ENCODE results near the gene FAF2.

The FAF2 gene

DNA sequence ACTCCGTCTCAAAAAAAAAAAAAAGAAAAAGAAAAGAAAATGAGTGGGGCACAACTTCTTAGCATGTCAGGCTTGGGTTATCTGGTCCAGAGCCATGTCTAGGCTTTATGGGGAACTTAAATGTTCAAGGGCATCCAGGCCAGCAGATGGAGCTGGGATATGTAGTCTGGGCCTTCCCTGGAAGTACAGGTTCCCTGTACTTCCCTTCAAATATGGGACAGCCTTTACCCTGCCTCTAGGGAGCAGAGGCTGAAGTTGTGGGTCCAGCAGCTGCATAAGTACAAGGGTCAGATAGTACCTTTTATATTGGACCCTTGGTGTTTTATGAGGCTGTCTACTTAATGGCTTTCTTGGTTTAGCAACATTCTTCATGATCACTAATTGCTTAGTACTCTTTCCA is 42.1 kb downstream of the FAF2 start:
- TF ChIP-seq, protein P1, sequence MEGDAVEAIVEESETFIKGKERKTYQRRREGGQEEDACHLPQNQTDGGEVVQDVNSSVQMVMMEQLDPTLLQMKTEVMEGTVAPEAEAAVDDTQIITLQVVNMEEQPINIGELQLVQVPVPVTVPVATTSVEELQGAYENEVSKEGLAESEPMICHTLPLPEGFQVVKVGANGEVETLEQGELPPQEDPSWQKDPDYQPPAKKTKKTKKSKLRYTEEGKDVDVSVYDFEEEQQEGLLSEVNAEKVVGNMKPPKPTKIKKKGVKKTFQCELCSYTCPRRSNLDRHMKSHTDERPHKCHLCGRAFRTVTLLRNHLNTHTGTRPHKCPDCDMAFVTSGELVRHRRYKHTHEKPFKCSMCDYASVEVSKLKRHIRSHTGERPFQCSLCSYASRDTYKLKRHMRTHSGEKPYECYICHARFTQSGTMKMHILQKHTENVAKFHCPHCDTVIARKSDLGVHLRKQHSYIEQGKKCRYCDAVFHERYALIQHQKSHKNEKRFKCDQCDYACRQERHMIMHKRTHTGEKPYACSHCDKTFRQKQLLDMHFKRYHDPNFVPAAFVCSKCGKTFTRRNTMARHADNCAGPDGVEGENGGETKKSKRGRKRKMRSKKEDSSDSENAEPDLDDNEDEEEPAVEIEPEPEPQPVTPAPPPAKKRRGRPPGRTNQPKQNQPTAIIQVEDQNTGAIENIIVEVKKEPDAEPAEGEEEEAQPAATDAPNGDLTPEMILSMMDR (IDR thresholded peaks at IDR 0.05; ENCODE audit: borderline replicate concordance, insufficient read depth, low read depth, low read length) = no peak
- H3K4me3 ChIP-seq (ENCODE audit: low read depth, low read length) = no peak overlapping the region

DNA sequence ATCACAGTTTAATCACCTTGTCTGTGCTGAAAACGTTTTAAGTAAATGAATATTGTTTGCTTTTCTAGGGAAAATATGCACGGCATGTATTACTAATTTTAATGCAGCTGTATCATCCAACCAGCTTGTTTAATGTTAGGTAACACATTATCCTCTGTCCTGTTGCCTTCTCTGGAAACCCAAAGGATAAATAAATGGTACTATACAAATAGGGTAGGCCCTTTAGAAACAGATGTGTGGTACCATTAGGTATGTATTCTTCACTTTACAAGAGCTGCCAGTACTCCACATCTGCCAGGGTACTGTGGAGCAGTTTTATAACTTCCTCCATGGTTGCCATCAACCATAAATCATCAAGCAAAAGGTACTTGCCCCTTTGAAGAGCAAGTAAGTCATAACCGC is 42.9 kb downstream of the FAF2 start:
- TF ChIP-seq, protein P1 (IDR thresholded peaks at IDR 0.05; ENCODE audit: borderline replicate concordance, insufficient read depth, low read depth, low read length) = no peak
- H3K4me3 ChIP-seq (ENCODE audit: low read depth, low read length) = no peak overlapping the region

DNA sequence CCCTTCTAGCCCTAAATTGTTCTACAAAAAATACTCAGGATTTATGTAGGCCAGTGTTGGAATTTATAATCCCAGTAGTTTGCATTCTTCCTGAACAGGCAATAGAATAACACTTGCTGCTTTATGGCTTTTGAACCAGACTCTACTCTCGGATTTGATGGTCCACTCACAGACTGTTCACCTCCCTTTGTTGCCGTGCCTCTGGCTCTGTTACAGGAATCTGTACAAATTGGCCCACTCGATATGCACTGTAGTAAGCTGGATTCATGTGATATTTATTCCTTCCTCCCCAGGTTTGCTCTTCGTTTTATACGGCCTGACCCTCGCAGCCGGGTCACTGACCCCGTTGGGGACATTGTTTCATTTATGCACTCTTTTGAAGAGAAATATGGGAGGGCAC is 43.7 kb downstream of the FAF2 start:
- no peak overlapping the region for H3K4me3 ChIP-seq (ENCODE audit: low read depth, low read length)
- TF ChIP-seq, protein P1 (IDR thresholded peaks at IDR 0.05; ENCODE audit: borderline replicate concordance, insufficient read depth, low read depth, low read length) = no peak

DNA sequence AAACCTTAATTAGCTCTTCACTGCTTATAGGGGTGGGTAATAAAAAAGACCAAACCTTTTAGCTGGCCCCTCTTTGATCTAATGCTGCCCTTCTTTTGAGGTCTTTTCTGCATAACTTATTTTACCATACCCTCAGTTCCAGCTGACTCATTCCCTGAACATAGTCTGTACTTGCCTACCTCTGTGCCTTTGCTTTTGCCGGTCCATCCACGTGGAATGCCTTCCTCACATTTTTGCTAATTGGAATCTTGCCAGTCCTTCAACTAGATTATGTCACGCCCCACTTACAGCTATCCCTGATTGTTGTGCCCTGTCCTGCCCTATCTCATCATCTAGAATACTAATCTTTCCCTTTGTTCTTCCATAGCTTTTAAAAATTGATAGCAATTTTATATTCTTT is 44.2 kb downstream of the FAF2 start:
- no peak overlapping the region for H3K4me3 ChIP-seq (ENCODE audit: low read depth, low read length)
- TF ChIP-seq, protein P1 (IDR thresholded peaks at IDR 0.05; ENCODE audit: borderline replicate concordance, insufficient read depth, low read depth, low read length) = no peak

DNA sequence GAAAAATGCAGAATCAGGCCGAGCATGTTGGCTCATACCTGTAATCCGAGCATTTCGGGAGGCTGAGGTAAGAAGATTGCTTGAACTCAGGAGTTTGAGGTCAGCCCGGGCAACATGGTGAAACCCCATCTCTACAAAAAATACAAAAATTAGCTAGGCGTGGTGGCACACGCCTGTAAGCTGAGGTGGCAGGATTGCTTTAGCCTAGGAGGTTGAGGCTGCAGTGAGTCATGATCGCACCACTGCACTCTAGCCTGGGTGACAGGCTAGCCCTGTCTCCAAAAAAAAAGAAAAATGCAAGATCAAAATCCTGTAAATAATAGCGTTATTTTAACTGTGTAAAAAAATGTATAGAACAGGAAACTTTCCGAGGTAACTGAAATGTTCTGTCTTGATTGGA is 49.7 kb downstream of the FAF2 start:
- H3K4me3 ChIP-seq (ENCODE audit: low read depth, low read length) = no peak overlapping the region
- TF ChIP-seq, protein P1 (IDR thresholded peaks at IDR 0.05; ENCODE audit: borderline replicate concordance, insufficient read depth, low read depth, low read length) = no peak

DNA sequence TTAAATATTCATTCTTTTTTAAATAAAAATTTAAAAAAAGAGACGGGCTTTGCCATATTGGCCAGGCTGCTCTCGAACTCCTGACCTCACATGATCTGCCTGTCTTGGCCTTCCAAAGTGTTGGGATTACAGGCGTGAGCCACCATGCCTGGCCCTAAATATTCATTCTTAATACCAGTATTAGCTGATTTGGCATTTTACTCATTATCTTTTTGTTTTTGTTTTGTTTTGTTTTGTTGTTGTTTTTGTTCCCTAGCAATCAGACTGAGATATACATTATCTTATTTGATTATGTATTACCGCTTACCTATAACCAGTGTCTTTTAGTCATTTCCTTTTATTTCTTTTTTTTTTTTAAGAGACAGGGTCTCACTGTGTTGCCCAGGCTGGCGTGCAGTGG is 51.1 kb downstream of the FAF2 start:
- TF ChIP-seq, protein P1 (IDR thresholded peaks at IDR 0.05; ENCODE audit: borderline replicate concordance, insufficient read depth, low read depth, low read length) = no peak
- H3K4me3 ChIP-seq (ENCODE audit: low read depth, low read length) = no peak overlapping the region

DNA sequence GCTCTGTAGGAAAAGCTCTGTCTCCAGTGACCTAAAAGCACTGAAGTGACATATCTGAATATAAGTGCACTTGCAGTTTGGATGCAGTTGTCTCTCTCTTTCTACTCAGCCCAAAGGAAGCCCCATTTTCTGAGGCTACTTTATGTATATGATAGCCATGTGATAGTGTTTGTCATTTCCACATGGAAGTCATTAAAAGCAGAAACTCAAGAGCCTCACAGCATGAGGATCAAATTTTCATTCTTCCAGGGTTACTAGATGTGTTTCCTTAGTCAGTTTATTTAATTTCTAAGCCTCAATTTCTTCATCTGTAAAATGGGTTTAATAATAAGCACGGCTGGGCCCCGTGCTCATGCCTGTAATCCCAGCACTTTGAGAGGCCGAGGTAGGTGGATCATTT is 52.3 kb downstream of the FAF2 start:
- H3K4me3 ChIP-seq (ENCODE audit: low read depth, low read length) = no peak overlapping the region
- TF ChIP-seq, protein P1 (IDR thresholded peaks at IDR 0.05; ENCODE audit: borderline replicate concordance, insufficient read depth, low read depth, low read length) = no peak
